ENCODE results near the gene BCLAF1. TPM values are rescaled to one million over a fixed set of nuclear protein-coding genes. Genes with fewer than 3 reads are reported as not detected.
A peak's percentile ranks its signal among the peaks of the same experiment; 100 is the strongest.

The BCLAF1 gene
- polyA plus RNA-seq, 6 donors from 2014 or later: 73.9 to 180 (median 138) TPM

DNA sequence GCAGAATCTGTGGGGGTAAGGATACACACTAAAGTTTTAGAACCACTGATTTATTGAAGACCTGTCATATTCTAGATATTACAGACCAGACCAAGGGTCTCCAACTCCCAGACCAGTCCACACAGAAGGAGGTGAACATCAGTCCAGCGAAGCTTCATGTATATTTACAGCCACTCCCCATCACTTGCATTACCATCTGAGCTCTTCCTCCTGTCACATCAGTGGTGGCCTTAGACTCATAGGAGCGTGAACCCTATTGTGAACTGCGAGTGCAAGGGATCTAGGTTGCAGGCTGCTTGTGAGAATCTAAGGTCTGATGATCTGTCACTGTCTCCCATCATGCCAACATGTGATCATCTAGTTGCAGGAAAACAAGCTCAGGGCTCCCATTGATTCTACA lies 5.0 kb upstream of the BCLAF1 start:
- ATAC-seq (ENCODE audit: low read depth in 2 of 2): no peak
- H3K4me1 Mint-ChIP-seq: peaks cover 7 to 11% (median 10%) of the 10 kb centered on the region in 3 donors
- H3K4me3 Mint-ChIP-seq: peak overlapping the region in 1 of 8 donors; percentile 16
- H3K36me3 Mint-ChIP-seq: no peaks in the 10 kb centered on the region
- peaks cover 0 to 5% (median 0%) of the 10 kb centered on the region in 3 donors for H3K27me3 Mint-ChIP-seq
- no peak for DNase-seq
- no peak overlapping the region for H3K27ac Mint-ChIP-seq
- H3K9me3 Mint-ChIP-seq: no peaks in the 10 kb centered on the region

DNA sequence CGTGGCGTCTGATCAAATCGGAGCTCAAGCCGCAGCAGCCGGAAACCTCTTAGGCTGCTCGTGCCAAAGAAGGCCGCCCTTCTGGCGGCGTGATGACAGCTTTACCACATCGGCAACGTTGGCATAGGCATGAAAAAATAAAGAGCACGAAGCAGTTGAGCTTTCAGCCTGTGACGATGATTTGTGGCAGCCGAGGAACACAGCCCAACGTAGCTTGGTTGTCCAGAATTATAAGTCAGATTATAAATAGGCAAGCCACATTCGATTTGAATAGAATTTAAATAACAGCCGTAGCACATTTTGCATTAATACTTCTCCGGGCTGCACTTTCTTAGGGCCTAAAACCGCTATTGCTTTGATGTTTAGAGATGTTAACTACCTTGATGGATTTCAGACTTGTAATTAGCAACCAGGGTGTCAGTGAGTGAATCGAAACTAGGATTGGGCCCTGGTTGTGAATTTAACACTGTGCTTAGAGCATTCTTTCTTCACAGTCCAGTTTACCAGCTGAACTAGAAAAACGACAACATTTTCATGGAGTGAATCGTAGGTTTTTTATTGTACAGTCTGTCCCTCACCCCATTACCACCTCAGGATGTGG lies 864 bp upstream of the BCLAF1 start:
- peak; percentile 83 for DNase-seq
- H3K27me3 Mint-ChIP-seq: no peaks in the 10 kb centered on the region
- H3K27ac Mint-ChIP-seq: peak overlapping the region; percentile 100
- H3K9me3 Mint-ChIP-seq: peaks cover 0 to 4% (median 0%) of the 10 kb centered on the region in 7 donors
- H3K4me1 Mint-ChIP-seq: peaks cover 21 to 48% (median 40%) of the 10 kb centered on the region in 3 donors
- H3K36me3 Mint-ChIP-seq: no peaks in the 10 kb centered on the region
- peak; percentile 42 to 43 for ATAC-seq (ENCODE audit: low read depth in 2 of 2)
- peak overlapping the region; percentile 96 to 100 (median 99) for H3K4me3 Mint-ChIP-seq

GRCh38 chr6:136289327-136289578 lies 393 bp downstream of the BCLAF1 start:
- peak overlapping the region; percentile 100 for H3K27ac Mint-ChIP-seq
- H3K4me1 Mint-ChIP-seq: peaks cover 34 to 61% (median 53%) of the 10 kb centered on the region in 3 donors
- DNase-seq: peak; percentile 94
- ATAC-seq (ENCODE audit: low read depth in 2 of 2): peak; percentile 40 to 50
- peak overlapping the region; percentile 96 to 100 (median 99) for H3K4me3 Mint-ChIP-seq
- H3K36me3 Mint-ChIP-seq: peaks cover 9% of the 10 kb centered on the region in 2 donors
- H3K9me3 Mint-ChIP-seq: peaks cover 0 to 4% (median 0%) of the 10 kb centered on the region in 7 donors
- no peaks in the 10 kb centered on the region for H3K27me3 Mint-ChIP-seq

- peak overlapping the region; percentile 100 for H3K27ac Mint-ChIP-seq
- H3K9me3 Mint-ChIP-seq: peaks cover 0 to 4% (median 0%) of the 10 kb centered on the region in 7 donors
- H3K4me3 Mint-ChIP-seq: peak overlapping the region; percentile 96 to 100 (median 99)
- ATAC-seq (ENCODE audit: low read depth in 2 of 2) (peak; percentile 55 to 61), DNase-seq (peak; percentile 90)
- peaks cover 35 to 66% (median 56%) of the 10 kb centered on the region in 3 donors for H3K4me1 Mint-ChIP-seq
- H3K36me3 Mint-ChIP-seq: peaks cover 9% of the 10 kb centered on the region in 2 donors
- H3K27me3 Mint-ChIP-seq: no peaks in the 10 kb centered on the region
These were observed 900 bp downstream of the BCLAF1 start for GRCh38 chr6:136288566-136289326.

GRCh38 chr6:136284909-136285308 lies 4.7 kb downstream of the BCLAF1 start:
- DNase-seq (no peak), ATAC-seq (ENCODE audit: low read depth in 2 of 2) (no peak)
- H3K4me1 Mint-ChIP-seq: peaks cover 44 to 84% (median 78%) of the 10 kb centered on the region in 3 donors
- H3K27ac Mint-ChIP-seq: peak overlapping the region; percentile 1 to 85 (median 48)
- H3K36me3 Mint-ChIP-seq: peaks cover 9% of the 10 kb centered on the region in 2 donors
- H3K4me3 Mint-ChIP-seq: peak overlapping the region in 7 of 8 donors; percentile 52 to 96 (median 72)
- H3K27me3 Mint-ChIP-seq: no peaks in the 10 kb centered on the region
- peaks cover 0 to 4% (median 0%) of the 10 kb centered on the region in 7 donors for H3K9me3 Mint-ChIP-seq

- no peaks in the 10 kb centered on the region for H3K9me3 Mint-ChIP-seq
- H3K36me3 Mint-ChIP-seq: peaks cover 9 to 14% of the 10 kb centered on the region in 2 donors
- peak overlapping the region in 4 of 8 donors; percentile 52 to 80 (median 68) for H3K4me3 Mint-ChIP-seq
- DNase-seq: no peak
- ATAC-seq (ENCODE audit: low read depth in 2 of 2): peak; percentile 26 to 42
- H3K4me1 Mint-ChIP-seq: peaks cover 32 to 70% (median 65%) of the 10 kb centered on the region in 3 donors
- peak overlapping the region in 4 of 6 donors; percentile 5 to 64 (median 59) for H3K27ac Mint-ChIP-seq
- no peaks in the 10 kb centered on the region for H3K27me3 Mint-ChIP-seq
These were observed 6.7 kb downstream of the BCLAF1 start for GRCh38 chr6:136282906-136283305.

- H3K27ac Mint-ChIP-seq: peak overlapping the region in 2 of 6 donors; percentile 24 to 27
- peaks cover 11 to 15% of the 10 kb centered on the region in 2 donors for H3K36me3 Mint-ChIP-seq
- no peak for ATAC-seq (ENCODE audit: low read depth in 2 of 2)
- H3K27me3 Mint-ChIP-seq: no peaks in the 10 kb centered on the region
- no peak for DNase-seq
- peaks cover 30 to 50% (median 41%) of the 10 kb centered on the region in 3 donors for H3K4me1 Mint-ChIP-seq
- H3K9me3 Mint-ChIP-seq: no peaks in the 10 kb centered on the region
- no peak overlapping the region for H3K4me3 Mint-ChIP-seq
These were observed 9.5 kb downstream of the BCLAF1 start for GRCh38 chr6:136280032-136280609.

DNA sequence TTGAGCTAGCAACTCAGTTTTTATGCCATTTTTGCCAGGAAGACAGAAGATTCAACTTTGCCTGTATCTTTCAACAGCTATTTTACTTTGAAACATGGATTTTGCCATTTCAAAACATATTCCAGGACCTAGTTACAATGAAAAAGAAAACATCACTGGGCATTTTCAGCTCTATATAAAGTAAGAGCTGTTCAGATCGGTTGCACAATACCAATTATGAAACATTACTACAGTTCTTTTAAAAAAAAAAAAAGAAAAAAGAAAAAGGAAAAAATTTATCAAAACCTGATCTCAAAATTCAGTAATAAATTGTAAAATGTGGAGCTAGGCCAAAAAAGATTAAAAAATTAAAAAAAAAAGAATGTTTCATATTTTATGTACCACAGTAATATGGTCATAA lies 15.6 kb downstream of the BCLAF1 start:
- H3K4me1 Mint-ChIP-seq: peaks cover under 1 to 8% (median 6%) of the 10 kb centered on the region in 3 donors
- no peak for DNase-seq
- peak overlapping the region in 2 of 6 donors; percentile 51 to 64 for H3K27ac Mint-ChIP-seq
- H3K36me3 Mint-ChIP-seq: peaks cover 30 to 49% of the 10 kb centered on the region in 2 donors
- no peak overlapping the region for H3K4me3 Mint-ChIP-seq
- H3K9me3 Mint-ChIP-seq: no peaks in the 10 kb centered on the region
- no peaks in the 10 kb centered on the region for H3K27me3 Mint-ChIP-seq
- ATAC-seq (ENCODE audit: low read depth in 2 of 2): no peak

- H3K4me3 Mint-ChIP-seq: no peak overlapping the region
- no peak for ATAC-seq (ENCODE audit: low read depth in 2 of 2)
- H3K9me3 Mint-ChIP-seq: no peaks in the 10 kb centered on the region
- H3K4me1 Mint-ChIP-seq: peaks cover 4 to 18% (median 13%) of the 10 kb centered on the region in 3 donors
- H3K27ac Mint-ChIP-seq: peak overlapping the region in 4 of 6 donors; percentile 18 to 75 (median 59)
- H3K36me3 Mint-ChIP-seq: peaks cover 42 to 52% of the 10 kb centered on the region in 2 donors
- H3K27me3 Mint-ChIP-seq: no peaks in the 10 kb centered on the region
- no peak for DNase-seq
These were observed 24.5 kb downstream of the BCLAF1 start for GRCh38 chr6:136265101-136265500.

GRCh38 chr6:136262940-136263339 lies 26.7 kb downstream of the BCLAF1 start:
- Mint-ChIP-seq H3K27ac (peak overlapping the region in 2 of 6 donors; percentile 3 to 76), H3K4me1 (peaks cover 4 to 14% (median 13%) of the 10 kb centered on the region in 3 donors), H3K4me3 (no peak overlapping the region), H3K9me3 (no peaks in the 10 kb centered on the region), H3K36me3 (peaks cover 34 to 41% of the 10 kb centered on the region in 2 donors), H3K27me3 (no peaks in the 10 kb centered on the region)
- no peak for ATAC-seq (ENCODE audit: low read depth in 2 of 2)
- DNase-seq: no peak

GRCh38 chr6:136254851-136255466 lies 34.7 kb downstream of the BCLAF1 start:
- DNase-seq (no peak), ATAC-seq (ENCODE audit: low read depth in 2 of 2) (no peak)
- Mint-ChIP-seq H3K36me3 (peaks cover 0 to 7% of the 10 kb centered on the region in 2 donors), H3K27ac (peak overlapping the region in 3 of 6 donors; percentile 15 to 34 (median 29)), H3K9me3 (no peaks in the 10 kb centered on the region), H3K4me1 (peaks cover 19 to 26% (median 19%) of the 10 kb centered on the region in 3 donors), H3K27me3 (no peaks in the 10 kb centered on the region), H3K4me3 (no peak overlapping the region)

DNA sequence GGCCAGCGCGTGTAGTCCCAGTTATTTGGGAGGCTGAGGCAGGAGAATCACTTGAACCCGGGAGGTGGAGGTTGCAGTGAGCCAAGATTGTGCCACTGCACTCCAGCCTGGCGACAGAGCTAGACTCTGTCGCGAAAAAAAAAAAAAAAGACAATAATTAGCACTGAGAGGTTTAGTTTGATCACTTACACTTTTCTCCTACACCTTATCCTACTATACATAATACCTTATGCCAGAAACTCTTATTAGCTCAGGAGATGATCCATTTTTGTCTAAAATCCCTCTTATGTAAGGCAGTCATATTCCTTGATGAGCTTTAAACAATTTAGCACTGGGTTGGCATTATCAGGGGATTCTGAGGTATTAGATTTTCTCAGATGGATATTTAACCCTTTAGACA lies 35.9 kb downstream of the BCLAF1 start:
- H3K27me3 Mint-ChIP-seq: no peaks in the 10 kb centered on the region
- ATAC-seq (ENCODE audit: low read depth in 2 of 2) (no peak), DNase-seq (no peak)
- peak overlapping the region in 3 of 6 donors; percentile 55 to 87 (median 59) for H3K27ac Mint-ChIP-seq
- no peak overlapping the region for H3K4me3 Mint-ChIP-seq
- peaks cover 24 to 35% (median 30%) of the 10 kb centered on the region in 3 donors for H3K4me1 Mint-ChIP-seq
- no peaks in the 10 kb centered on the region for H3K9me3 Mint-ChIP-seq
- H3K36me3 Mint-ChIP-seq: peaks cover 0 to under 1% of the 10 kb centered on the region in 2 donors

DNA sequence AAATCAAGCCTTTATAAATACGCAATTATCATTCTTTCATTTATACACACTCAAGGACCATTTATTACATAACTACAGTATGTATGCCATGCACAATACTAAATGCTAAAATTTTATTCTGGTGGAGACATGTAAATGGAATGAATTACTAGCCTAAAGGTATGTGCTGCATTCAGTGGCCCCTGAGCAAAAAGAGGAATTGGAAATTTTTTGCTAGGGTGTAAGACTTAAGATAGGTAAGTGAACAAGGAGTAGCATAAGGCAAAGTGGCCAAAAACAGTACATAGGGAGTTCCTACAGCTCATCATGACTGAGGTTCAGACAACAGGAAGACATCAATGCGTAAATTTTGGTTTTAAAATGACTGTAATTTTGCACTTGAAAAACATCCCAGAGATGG lies 37.2 kb downstream of the BCLAF1 start:
- Mint-ChIP-seq H3K9me3 (no peaks in the 10 kb centered on the region), H3K4me1 (peaks cover 24 to 35% (median 30%) of the 10 kb centered on the region in 3 donors), H3K4me3 (peak overlapping the region in 1 of 8 donors; percentile 92), H3K27me3 (no peaks in the 10 kb centered on the region), H3K27ac (peak overlapping the region in 3 of 6 donors; percentile 7 to 63 (median 12)), H3K36me3 (no peaks in the 10 kb centered on the region)
- ATAC-seq (ENCODE audit: low read depth in 2 of 2): no peak
- DNase-seq: no peak

Data from naive B cell (primary cell).